T-cell (primary cell): Measurements from ENCODE around the gene KCNH5. TPM values are rescaled to one million over a fixed set of nuclear protein-coding genes. Genes with fewer than 3 reads are reported as not detected.

Experiments used
- ATAC-seq, 4 experiments: fragments of 200-7000 bp in 3 of 4; fragments of 150-1000 bp in 1 of 4; cut with Tn5 transposase; replicated peaks in 1 of 4; 1 replicate in 3 of 4; 2 replicates in 1 of 4; pipeline ENCODE4 v1.10.0; 2021; ENCODE audit warnings: moderate library complexity in 3 of 4, mild to moderate bottlenecking in 2 of 4, moderate number of reproducible peaks in 1 of 4
- CTCF ChIA-PET, 2 donors: fragments of 300-600 bp; sonication (Branson Sonifier 250); formaldehyde crosslinking; loops; one replicate each; lab custom pipeline; 2022; ENCODE audit warnings: antibody characterized with exemption in 2 of 2; lab: Charles Lee
- POLR2A ChIA-PET, 2 donors: fragments of 300-600 bp; sonication (Branson Sonifier 250); formaldehyde crosslinking; loops; one replicate each; lab custom pipeline; 2022; ENCODE audit warnings: antibody characterized with exemption in 2 of 2; lab: Charles Lee
- DNase-seq, 35 experiments: peaks; one replicate each; pipeline versions ENCODE4 v3.0.0 to v3.0.0-alpha.2; 2013 to 2023
- H3K27ac ChIP-seq: one replicate; pipeline ENCODE4 v1.5.1; 2013; ENCODE audit warnings: low read length
- H3K27me3 ChIP-seq, 2 experiments: replicated peaks in 1 of 2; 1 replicate in 1 of 2; 2 replicates in 1 of 2; pipeline versions ENCODE4 v1.6.1 to v1.7.0; 2013; ENCODE audit warnings: low read length in 1 of 2, mixed read lengths in 1 of 2; ENCODE audit not compliant: control insufficient read depth in 2 of 2, insufficient read depth in 2 of 2; ENCODE audit errors: extremely low read depth in 1 of 2
- H3K36me3 ChIP-seq, 2 donors: 1 replicate in 1 of 2; 2 replicates in 1 of 2; pipeline versions ENCODE4 v1.6.1 to v1.7.0; 2013; ENCODE audit warnings: low read length in 1 of 2; ENCODE audit not compliant: control insufficient read depth in 2 of 2, insufficient read depth in 1 of 2; ENCODE audit errors: extremely low read depth in 1 of 2
- H3K4me1 ChIP-seq, 2 experiments: 1 replicate in 1 of 2; 2 replicates in 1 of 2; pipeline versions ENCODE4 v1.6.1 to v1.7.0; 2013; ENCODE audit warnings: low read length in 2 of 2, mixed read lengths in 1 of 2; ENCODE audit not compliant: insufficient read depth in 2 of 2, control insufficient read depth in 1 of 2; ENCODE audit errors: extremely low read depth in 1 of 2
- H3K4me3 ChIP-seq, 2 donors: 1 replicate in 1 of 2; 2 replicates in 1 of 2; pipeline versions ENCODE4 v1.5.1 to v1.7.0; 2013; ENCODE audit warnings: mild to moderate bottlenecking in 2 of 2, low read length in 1 of 2, moderate library complexity in 1 of 2; ENCODE audit not compliant: control insufficient read depth in 1 of 2; ENCODE audit errors: extremely low read depth in 1 of 2
- H3K9me3 ChIP-seq: 2 replicates; pipeline ENCODE4 v1.7.0; 2013
- H3K27ac Mint-ChIP-seq, 2 donors: one replicate each; pipeline ENCODE4 v1.8.0; 2020 to 2021; ENCODE audit warnings: mild to moderate bottlenecking in 2 of 2, mixed read lengths in 2 of 2
- H3K27me3 Mint-ChIP-seq, 2 donors: one replicate each; pipeline ENCODE4 v1.8.0; 2021 to 2022; ENCODE audit warnings: mixed read lengths in 2 of 2
- H3K36me3 Mint-ChIP-seq: one replicate; pipeline ENCODE4 v1.8.0; 2021; ENCODE audit warnings: mixed read lengths
- H3K4me1 Mint-ChIP-seq, 3 donors: one replicate each; pipeline ENCODE4 v1.8.0; 2020 to 2022; ENCODE audit warnings: mixed read lengths in 3 of 3, mild to moderate bottlenecking in 1 of 3
- H3K4me3 Mint-ChIP-seq, 3 donors: one replicate each; pipeline ENCODE4 v1.8.0; 2020 to 2022; ENCODE audit warnings: mild to moderate bottlenecking in 3 of 3, mixed read lengths in 3 of 3, moderate library complexity in 3 of 3
- H3K9me3 Mint-ChIP-seq, 3 donors: one replicate each; pipeline ENCODE4 v1.8.0; 2020 to 2022; ENCODE audit warnings: mixed read lengths in 3 of 3
- WGBS: methylation state at CpG from one replicate; pipeline ENCODE4 v1.1.5; 2013; ENCODE audit warnings: missing lambda C conversion rate; ENCODE audit not compliant: insufficient coverage; 5-methylcytosine and 5-hydroxymethylcytosine counted together
- total RNA-seq, 35 experiments: library from RNA in 6 of 35; stranded (reverse) in 6 of 35; fragments of 120-200 nt in 1 of 35; gene quantifications; one replicate each; pipeline versions ENCODE4 v1.2.1 to v1.2.4 and lab custom pipeline; 2013 to 2026

The KCNH5 gene
- total RNA-seq, 5 donors from 2014 or later (not counting 1 experiment from before 2014, with no cell fraction given), result not detected

DNA sequence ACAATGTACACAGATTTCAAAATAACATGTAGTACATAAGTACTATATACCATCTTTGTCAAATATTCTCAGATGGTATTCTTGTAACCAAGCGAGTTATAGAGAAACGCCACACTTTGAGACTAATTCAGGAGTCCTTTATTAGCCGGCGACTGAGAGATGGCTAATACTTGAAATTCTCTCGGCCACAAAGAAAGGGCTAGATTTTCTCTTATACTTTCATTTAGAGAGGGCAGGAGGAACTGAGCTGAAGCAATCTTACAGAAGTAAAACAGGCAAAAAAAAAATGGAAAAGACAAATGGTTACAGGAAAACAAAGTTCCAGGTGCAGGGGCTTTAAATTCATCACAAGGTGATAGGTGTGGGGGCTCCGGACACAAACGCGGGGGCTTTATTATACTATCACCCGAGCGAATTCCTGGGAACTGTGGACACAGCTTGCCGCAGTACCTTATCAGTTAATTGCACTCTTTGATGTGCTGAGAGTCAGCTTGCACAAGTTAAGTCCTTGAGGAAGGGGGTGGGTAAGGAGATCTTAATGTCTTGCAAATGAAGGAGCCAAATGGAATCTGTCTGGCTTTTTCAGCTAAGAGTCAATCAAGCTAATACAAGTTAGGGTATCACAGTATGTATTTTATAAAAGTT is 382.3 kb downstream of the KCNH5 start:
- no peak for DNase-seq
- H3K4me1 Mint-ChIP-seq, result no peaks in the 10 kb centered on the region
- Histone ChIP-seq H3K36me3 (no peaks in the 10 kb centered on the region), H3K4me1 (no peaks in the 10 kb centered on the region), H3K27me3 (no peaks in the 10 kb centered on the region), H3K9me3 (no peaks in the 10 kb centered on the region), H3K27ac (no peak overlapping the region), H3K4me3 (no peak overlapping the region)
- no peak for ATAC-seq
- H3K27ac Mint-ChIP-seq, result no peak overlapping the region
- no peaks in the 10 kb centered on the region for H3K27me3 Mint-ChIP-seq
- no peak overlapping the region for H3K4me3 Mint-ChIP-seq
- no peaks in the 10 kb centered on the region for H3K36me3 Mint-ChIP-seq
- ChIA-PET CTCF (no interaction called here), POLR2A (no interaction called here)
- 28% methylated on average over 6 of the region's 11 CpGs for WGBS
- H3K9me3 Mint-ChIP-seq, result peaks cover 7 to 11% (median 10%) of the 10 kb centered on the region in 3 donors

DNA sequence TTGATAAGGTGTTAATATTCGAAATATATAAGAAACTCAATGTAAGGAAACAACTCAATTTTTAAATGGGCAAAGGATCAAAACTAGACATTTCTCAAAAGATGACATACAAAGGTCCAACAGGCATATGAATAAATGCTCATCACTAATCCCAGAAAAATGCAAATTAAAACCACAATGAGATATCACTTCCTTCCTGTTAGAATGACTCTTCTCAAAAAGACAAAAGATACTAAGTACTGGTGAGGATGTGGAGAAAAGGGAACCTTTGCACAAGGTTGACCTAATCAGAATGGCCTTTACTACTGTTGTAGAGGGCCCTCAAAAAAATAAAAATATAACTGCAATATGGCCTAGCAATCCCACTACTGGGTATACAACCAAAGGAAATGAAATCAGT is 383.4 kb downstream of the KCNH5 start:
- H3K4me1 Mint-ChIP-seq, result no peaks in the 10 kb centered on the region
- H3K9me3 ChIP-seq, result no peaks in the 10 kb centered on the region
- H3K4me3 Mint-ChIP-seq, result no peak overlapping the region
- no peak overlapping the region for H3K27ac ChIP-seq
- no CpG with 5 or more reads among the region's 1 CpG for WGBS
- H3K9me3 Mint-ChIP-seq, result peaks cover 7 to 17% (median 15%) of the 10 kb centered on the region in 3 donors
- H3K36me3 Mint-ChIP-seq, result no peaks in the 10 kb centered on the region
- no peaks in the 10 kb centered on the region for H3K27me3 ChIP-seq
- H3K27ac Mint-ChIP-seq, result no peak overlapping the region
- no peaks in the 10 kb centered on the region for H3K4me1 ChIP-seq
- CTCF ChIA-PET, result no interaction called here
- H3K36me3 ChIP-seq, result no peaks in the 10 kb centered on the region
- H3K27me3 Mint-ChIP-seq, result no peaks in the 10 kb centered on the region
- no peak for DNase-seq
- H3K4me3 ChIP-seq, result no peak overlapping the region
- ATAC-seq, result no peak
- POLR2A ChIA-PET, result no interaction called here

DNA sequence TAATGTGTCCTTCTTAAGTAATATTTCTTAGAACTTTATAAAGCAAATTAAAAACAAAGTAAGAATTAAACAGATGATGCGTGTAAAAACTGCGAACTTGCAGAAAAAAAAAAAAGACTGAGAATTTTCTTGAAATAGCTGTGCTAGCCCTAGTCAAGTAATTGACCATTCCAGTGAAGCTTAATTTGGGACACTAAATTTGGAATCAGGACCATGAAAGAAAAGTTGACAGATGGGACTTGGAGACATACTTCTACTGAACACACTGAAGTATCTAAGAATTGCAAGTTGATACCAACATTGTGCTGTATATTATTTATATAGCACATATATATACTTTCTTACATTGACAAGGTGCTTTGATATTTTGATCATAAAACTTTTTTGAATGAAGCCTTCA is 386.6 kb downstream of the KCNH5 start:
- Histone ChIP-seq H3K36me3 (no peaks in the 10 kb centered on the region), H3K4me1 (no peaks in the 10 kb centered on the region), H3K27me3 (no peaks in the 10 kb centered on the region), H3K27ac (no peak overlapping the region), H3K9me3 (no peaks in the 10 kb centered on the region), H3K4me3 (no peak overlapping the region)
- H3K27ac Mint-ChIP-seq, result no peak overlapping the region
- H3K36me3 Mint-ChIP-seq, result no peaks in the 10 kb centered on the region
- H3K4me1 Mint-ChIP-seq, result no peaks in the 10 kb centered on the region
- CTCF ChIA-PET, result no interaction called here
- peaks cover 5 to 17% (median 15%) of the 10 kb centered on the region in 3 donors for H3K9me3 Mint-ChIP-seq
- no peaks in the 10 kb centered on the region for H3K27me3 Mint-ChIP-seq
- ATAC-seq (no peak), DNase-seq (no peak)
- no CpG with 5 or more reads among the region's 2 CpGs for WGBS
- H3K4me3 Mint-ChIP-seq, result no peak overlapping the region
- POLR2A ChIA-PET, result no interaction called here

DNA sequence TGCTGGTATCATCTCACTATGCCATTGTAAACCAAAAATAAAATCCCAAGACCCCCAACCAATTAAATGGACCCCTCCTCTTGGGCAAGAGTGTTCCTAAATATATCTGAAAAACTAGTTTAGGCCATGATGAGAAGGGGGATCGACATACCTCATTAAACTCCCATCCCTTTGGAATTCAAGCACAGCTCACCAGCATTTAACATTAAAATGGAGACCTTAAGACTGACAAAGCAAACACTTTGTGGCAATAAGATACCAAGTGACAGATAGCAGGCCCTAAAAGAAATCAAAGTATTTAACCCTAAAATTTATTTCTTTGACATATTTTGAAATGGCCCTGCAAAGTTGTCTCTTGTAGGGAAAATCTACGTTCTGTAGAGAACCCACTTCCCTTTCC is 387.9 kb downstream of the KCNH5 start:
- no peaks in the 10 kb centered on the region for H3K9me3 ChIP-seq
- no CpG with 5 or more reads among the region's 2 CpGs for WGBS
- no peaks in the 10 kb centered on the region for H3K36me3 Mint-ChIP-seq
- ChIA-PET CTCF (no interaction called here), POLR2A (no interaction called here)
- peaks cover 5 to 21% (median 17%) of the 10 kb centered on the region in 3 donors for H3K9me3 Mint-ChIP-seq
- no peak for DNase-seq
- H3K4me3 Mint-ChIP-seq, result no peak overlapping the region
- no peak for ATAC-seq
- H3K36me3 ChIP-seq, result no peaks in the 10 kb centered on the region
- H3K4me1 Mint-ChIP-seq, result no peaks in the 10 kb centered on the region
- no peaks in the 10 kb centered on the region for H3K27me3 Mint-ChIP-seq
- no peaks in the 10 kb centered on the region for H3K4me1 ChIP-seq
- no peak overlapping the region for H3K4me3 ChIP-seq
- H3K27ac ChIP-seq, result no peak overlapping the region
- no peaks in the 10 kb centered on the region for H3K27me3 ChIP-seq
- no peak overlapping the region for H3K27ac Mint-ChIP-seq

DNA sequence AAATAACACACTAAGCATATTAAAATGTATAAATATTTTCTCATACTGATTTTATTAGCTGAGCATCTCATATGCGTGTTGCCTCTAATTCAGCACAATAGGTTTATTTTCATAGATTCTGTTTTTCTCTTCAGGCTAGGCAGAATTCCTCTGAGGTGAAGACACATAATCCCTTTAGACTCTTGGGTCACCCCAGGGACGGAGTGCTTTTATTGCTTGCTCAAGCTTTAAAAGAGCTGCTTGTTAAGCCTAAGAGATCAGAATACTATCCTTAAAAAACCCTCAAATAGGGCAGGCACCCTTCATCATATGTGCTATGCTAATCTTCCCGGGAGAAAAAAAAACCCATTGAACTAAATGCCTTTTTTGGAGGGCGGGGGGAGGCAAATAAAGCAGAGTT is 390.1 kb downstream of the KCNH5 start:
- no peaks in the 10 kb centered on the region for H3K27me3 Mint-ChIP-seq
- H3K4me1 Mint-ChIP-seq, result no peaks in the 10 kb centered on the region
- ChIA-PET POLR2A (no interaction called here), CTCF (no interaction called here)
- no peaks in the 10 kb centered on the region for H3K27me3 ChIP-seq
- no peak for ATAC-seq
- no peaks in the 10 kb centered on the region for H3K36me3 ChIP-seq
- H3K4me3 Mint-ChIP-seq, result no peak overlapping the region
- H3K4me3 ChIP-seq, result no peak overlapping the region
- no CpG with 5 or more reads among the region's 4 CpGs for WGBS
- no peak overlapping the region for H3K27ac ChIP-seq
- no peaks in the 10 kb centered on the region for H3K9me3 ChIP-seq
- H3K27ac Mint-ChIP-seq, result no peak overlapping the region
- H3K9me3 Mint-ChIP-seq, result peaks cover 0 to 11% (median 6%) of the 10 kb centered on the region in 3 donors
- no peak for DNase-seq
- H3K36me3 Mint-ChIP-seq, result no peaks in the 10 kb centered on the region
- H3K4me1 ChIP-seq, result no peaks in the 10 kb centered on the region

DNA sequence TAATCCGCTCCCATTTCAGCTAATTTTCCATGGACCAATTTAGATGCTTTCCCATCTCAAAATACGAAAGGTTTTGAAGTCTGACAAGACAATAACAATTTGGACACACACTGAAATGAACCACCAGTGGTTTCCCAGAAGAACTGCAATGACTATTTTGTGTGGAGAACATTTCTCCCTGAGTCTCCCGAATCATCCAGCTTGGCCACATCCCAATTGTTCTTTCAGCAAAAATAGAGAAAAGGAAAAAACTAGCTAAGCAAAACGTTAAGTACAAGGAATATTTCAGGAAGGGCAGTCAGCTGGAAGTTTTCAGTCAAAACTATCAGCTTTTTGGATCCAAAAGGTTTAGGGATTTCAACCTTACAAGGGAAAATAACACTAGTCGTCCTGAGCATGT is 390.6 kb downstream of the KCNH5 start:
- Mint-ChIP-seq H3K27me3 (no peaks in the 10 kb centered on the region), H3K27ac (no peak overlapping the region), H3K36me3 (no peaks in the 10 kb centered on the region), H3K9me3 (peaks cover 0 to 11% (median 6%) of the 10 kb centered on the region in 3 donors), H3K4me3 (no peak overlapping the region), H3K4me1 (no peaks in the 10 kb centered on the region)
- DNase-seq, result no peak
- H3K4me1 ChIP-seq, result no peaks in the 10 kb centered on the region
- no peak overlapping the region for H3K27ac ChIP-seq
- H3K4me3 ChIP-seq, result no peak overlapping the region
- no CpG with 5 or more reads among the region's 5 CpGs for WGBS
- H3K9me3 ChIP-seq, result no peaks in the 10 kb centered on the region
- ChIA-PET CTCF (no interaction called here), POLR2A (no interaction called here)
- no peaks in the 10 kb centered on the region for H3K27me3 ChIP-seq
- no peaks in the 10 kb centered on the region for H3K36me3 ChIP-seq
- no peak for ATAC-seq
